GM12878 (cell line): ENCODE results near the gene SRPK2. TPM values are rescaled to one million over a fixed set of nuclear protein-coding genes. Genes with fewer than 3 reads are reported as not detected.
A peak's percentile ranks its signal among the peaks of the same experiment; 100 is the strongest.

Source experiments
- ATAC-seq: fragments of 200-7000 bp; cut with Tn5 transposase; 3 replicates; pipeline ENCODE4 v1.9.1; 2020; ENCODE audit warnings: mild to moderate bottlenecking, moderate library complexity
- BruUV-seq: library from RNA; stranded (reverse); fragments of 400-500 nt; replicated peaks from 2 replicates; lab custom pipeline; 2021; lab: Mats Ljungman, UMichigan
- CTCF ChIA-PET: fragments of 300-600 bp; sonication (Branson Sonifier 250); formaldehyde crosslinking; extraction: SDS; loops from one replicate; lab custom pipeline; 2021; ENCODE audit warnings: inconsistent platforms; lab: Yijun Ruan, JAX
- POLR2A ChIA-PET: fragments of 350-600 bp; formaldehyde crosslinking; extraction: SDS; loops from one replicate; lab custom pipeline; 2021; ENCODE audit warnings: inconsistent platforms; lab: Charles Lee
- RAD21 ChIA-PET: fragments of 300-600 bp; sonication (Branson Sonifier 250); formaldehyde crosslinking; loops from one replicate; lab custom pipeline; 2023; ENCODE audit warnings: antibody characterized with exemption; ENCODE audit not compliant: unreplicated experiment; lab: Charles Lee
- SMC1A ChIA-PET: fragments of 300-600 bp; sonication (Branson Sonifier 250); formaldehyde crosslinking; loops from one replicate; lab custom pipeline; 2023; ENCODE audit not compliant: unreplicated experiment, uncharacterized antibody; lab: Charles Lee
- DNase-seq: peaks from one replicate; pipeline ENCODE4 v3.0.0-alpha.2; 2011; ENCODE audit warnings: low read depth, low spot score
- FAIRE-seq: peaks from 3 replicates; lab custom pipeline; 2011; peaks lifted over from hg19 to GRCh38; lab: Jason Lieb, UNC
- H2AFZ ChIP-seq: 2 replicates; pipeline ENCODE4 v1.6.0; 2011; ENCODE audit warnings: low read depth, low read length, control low read depth; ENCODE audit not compliant: control insufficient read depth
- H3K27ac ChIP-seq: 2 replicates; pipeline ENCODE4 v1.5.1; 2011; ENCODE audit warnings: control low read depth; ENCODE audit not compliant: control insufficient read depth, insufficient read depth
- H3K27me3 ChIP-seq, 2 experiments: replicated peaks in 1 of 2; 2 replicates each; pipeline versions ENCODE4 v1.6.0 to v1.6.1; 2011; ENCODE audit warnings: low read length in 1 of 2; ENCODE audit not compliant: control insufficient read depth in 2 of 2, insufficient read depth in 2 of 2
- H3K36me3 ChIP-seq, 2 experiments: 2 replicates each; pipeline ENCODE4 v1.5.1; 2011; ENCODE audit warnings: low read length in 1 of 2; ENCODE audit not compliant: control insufficient read depth in 2 of 2, insufficient read depth in 2 of 2
- H3K4me1 ChIP-seq: 2 replicates; pipeline ENCODE4 v1.6.1; 2011; ENCODE audit warnings: mild to moderate bottlenecking, low read length, moderate library complexity, mixed read lengths; ENCODE audit not compliant: control insufficient read depth, insufficient read depth
- H3K4me2 ChIP-seq: 2 replicates; pipeline ENCODE4 v1.6.0; 2011; ENCODE audit warnings: control low read depth; ENCODE audit not compliant: control insufficient read depth, insufficient read depth
- H3K4me3 ChIP-seq: fragments of 200-600 bp; sonication (generic); 2 replicates; pipeline ENCODE4 v1.5.1; 2016
- H3K79me2 ChIP-seq: 2 replicates; pipeline ENCODE4 v1.6.0; 2011; ENCODE audit warnings: low read length; ENCODE audit not compliant: control insufficient read depth, insufficient read depth
- H3K9ac ChIP-seq: 2 replicates; pipeline ENCODE4 v1.8.0; 2011; ENCODE audit warnings: low read length, control low read depth, mixed read lengths; ENCODE audit not compliant: control insufficient read depth, insufficient read depth
- H3K9me3 ChIP-seq: replicated peaks from 3 replicates; pipeline ENCODE4 v1.5.1; 2011; ENCODE audit warnings: mild to moderate bottlenecking, low read length; ENCODE audit not compliant: control insufficient read depth, insufficient read depth
- H4K20me1 ChIP-seq: 2 replicates; pipeline ENCODE4 v1.6.0; 2011; ENCODE audit not compliant: control insufficient read depth, insufficient read depth
- BACH1 ChIP-seq: fragments of 450-650 bp; IDR thresholded peaks from 2 replicates; pipeline ENCODE4 v1.6.1; 2017; ENCODE audit warnings: mild to moderate bottlenecking, borderline replicate concordance
- EED ChIP-seq: sonication (generic); IDR thresholded peaks from 2 replicates; pipeline ENCODE4 v1.6.1; 2016; ENCODE audit warnings: antibody characterized with exemption, low read depth
- HDAC6 ChIP-seq: fragments of 200-600 bp; sonication (generic); IDR thresholded peaks from one replicate; pipeline ENCODE4 v1.8.0; 2017; ENCODE audit warnings: antibody characterized with exemption; ENCODE audit not compliant: unreplicated experiment
- IKZF1 ChIP-seq: fragments of 450-650 bp; conservative IDR thresholded peaks from 2 replicates; pipeline ENCODE4 v1.6.1; 2017; ENCODE audit warnings: antibody characterized with exemption, mild to moderate bottlenecking
- KDM1A ChIP-seq: fragments of 200-600 bp; sonication (generic); IDR thresholded peaks from 2 replicates; pipeline ENCODE4 v1.6.1; 2016; ENCODE audit warnings: borderline replicate concordance
- MYC ChIP-seq: IDR thresholded peaks from 2 replicates; pipeline ENCODE4 v1.6.1; 2011; ENCODE audit warnings: mild to moderate bottlenecking, low read length, moderate library complexity, inconsistent platforms; ENCODE audit not compliant: insufficient read depth, insufficient replicate concordance, insufficient read length, severe bottlenecking
- NR2C2 ChIP-seq: IDR thresholded peaks from 2 replicates; pipeline ENCODE4 v1.6.1; 2011; ENCODE audit warnings: borderline replicate concordance, low read depth; ENCODE audit not compliant: control insufficient read depth, insufficient read length
- WGBS: methylation state at CpG from one replicate; pipeline ENCODE4 v1.1.6; 2016; ENCODE audit warnings: low lambda C conversion rate; ENCODE audit not compliant: insufficient replicate concordance, insufficient coverage; ENCODE audit errors: missing lambda C conversion rate; 5-methylcytosine and 5-hydroxymethylcytosine counted together
- in situ Hi-C: fragments of 300-500 bp; cut with MboI; formaldehyde crosslinking; loops from 9 replicates; pipeline ENCODE4 v1.14.3; 2018; ENCODE audit warnings: mixed read lengths
- intact Hi-C: fragments of 100-400 bp; cut with micrococcal nuclease; formaldehyde crosslinking; loops from one replicate; pipeline ENCODE4 v1.14.2; 2022; ENCODE audit not compliant: unreplicated experiment
- polyA plus RNA-seq, 11 experiments: library from polyadenylated mRNA; depleted of rRNA in 4 of 11; unstranded in 6 of 11; stranded (reverse) in 5 of 11; fragments of >200 nt; fragmentation: Nextera tagmentation in 4 of 11; fragmentation: Illumina TruSeq in 1 of 11; extraction: Ambion mirVana in 4 of 11; extraction: Trizol in 1 of 11; gene quantifications; 1 replicate in 1 of 11; 2 replicates in 10 of 11; pipeline versions ENCODE4 v1.2.1 to v1.2.3, GENCODE V29; 2011 to 2016; ENCODE audit warnings: inconsistent platforms in 2 of 11, missing spikeins in 2 of 11, low read depth in 1 of 11
- total RNA-seq, 4 experiments: library from RNA; depleted of rRNA in 3 of 4; stranded (reverse); fragments of >200 nt in 3 of 4; fragmentation: Illumina TruSeq in 1 of 4; extraction: Trizol in 1 of 4; gene quantifications; 2 replicates each; pipeline versions ENCODE4 v1.2.1 to v1.2.3, GENCODE V29; 2013 to 2021
- TF ChIP-seq, protein P1 (sequence below): IDR thresholded peaks from 2 replicates; pipeline ENCODE4 v1.6.1; 2011; ENCODE audit warnings: low read depth, low read length, improper control_type of control experiment, borderline replicate concordance
- TF ChIP-seq, protein P2 (sequence below): fragments of 450-650 bp; conservative IDR thresholded peaks from 2 replicates; pipeline ENCODE4 v1.6.1; 2017; ENCODE audit warnings: mild to moderate bottlenecking, moderate library complexity

Gene SRPK2
- total and polyA plus RNA-seq, 10 of the 15 experiments (the other 5 are each of a cell fraction or from before 2014, with no cell fraction given) = 13.2 to 32.8 (median 24.5) TPM

- WGBS = 14% methylated on average over 10 of the region's 45 CpGs
- ATAC-seq (peak; percentile 49), FAIRE-seq (peak; percentile 89), DNase-seq (no peak)
- Histone ChIP-seq H2AFZ (peak overlapping the region; percentile 83), H3K27me3 (no peaks in the 10 kb centered on the region), H3K9me3 (no peaks in the 10 kb centered on the region), H3K4me1 (0 out of 2 replicates have a peak, but pooled peaks cover 3% of the 10 kb centered on the region), H3K9ac (no peak overlapping the region), H4K20me1 (no peaks in the 10 kb centered on the region), H3K27ac (no peak overlapping the region), H3K79me2 (peaks cover 16% of the 10 kb centered on the region), H3K4me2 (peak overlapping the region; percentile 26; the same call in 1 of the 2 replicates), H3K4me3 (peak overlapping the region; percentile 78), H3K36me3 (no peaks in the 10 kb centered on the region; a peak in 1 of 4 replicates)
- ChIA-PET RAD21 (interaction anchor here (2.8 kb wide), 1 partner anchor 37 kb away, joined by 12 read pairs; no protein-coding TSS in a partner anchor), CTCF (interaction anchor here (1.3 to 1.6 kb wide), 4 partner anchors 9 to 236 kb away, joined by 3 to 4 read pairs (median 3); no protein-coding TSS in a partner anchor), POLR2A (interaction anchor here (2.2 kb wide), 1 partner anchor 12 kb away, joined by 7 read pairs; no protein-coding TSS in a partner anchor), SMC1A (interaction anchor here (0.6 to 1.0 kb wide), 2 partner anchors 44 to 202 kb away, joined by 3 read pairs; no protein-coding TSS in a partner anchor)
- BruUV-seq = no TSS peak
- intact Hi-C loops (loop anchor here (5.0 kb wide), 1 partner anchor 37 kb away; no protein-coding TSS in a partner anchor), in situ Hi-C loops (no loop called here)
- TF ChIP-seq HDAC6 (no peak), MYC (no peak), EED (0 out of 2 replicates have a peak, but pooled peaks have one; percentile 24), BACH1 (0 out of 2 replicates have a peak, but pooled peaks have one; percentile 15), KDM1A (no peak), NR2C2 (no peak), IKZF1 (peak; percentile 47)
- TF ChIP-seq, protein P1, sequence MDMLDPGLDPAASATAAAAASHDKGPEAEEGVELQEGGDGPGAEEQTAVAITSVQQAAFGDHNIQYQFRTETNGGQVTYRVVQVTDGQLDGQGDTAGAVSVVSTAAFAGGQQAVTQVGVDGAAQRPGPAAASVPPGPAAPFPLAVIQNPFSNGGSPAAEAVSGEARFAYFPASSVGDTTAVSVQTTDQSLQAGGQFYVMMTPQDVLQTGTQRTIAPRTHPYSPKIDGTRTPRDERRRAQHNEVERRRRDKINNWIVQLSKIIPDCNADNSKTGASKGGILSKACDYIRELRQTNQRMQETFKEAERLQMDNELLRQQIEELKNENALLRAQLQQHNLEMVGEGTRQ = no peak
- TF ChIP-seq, protein P2, sequence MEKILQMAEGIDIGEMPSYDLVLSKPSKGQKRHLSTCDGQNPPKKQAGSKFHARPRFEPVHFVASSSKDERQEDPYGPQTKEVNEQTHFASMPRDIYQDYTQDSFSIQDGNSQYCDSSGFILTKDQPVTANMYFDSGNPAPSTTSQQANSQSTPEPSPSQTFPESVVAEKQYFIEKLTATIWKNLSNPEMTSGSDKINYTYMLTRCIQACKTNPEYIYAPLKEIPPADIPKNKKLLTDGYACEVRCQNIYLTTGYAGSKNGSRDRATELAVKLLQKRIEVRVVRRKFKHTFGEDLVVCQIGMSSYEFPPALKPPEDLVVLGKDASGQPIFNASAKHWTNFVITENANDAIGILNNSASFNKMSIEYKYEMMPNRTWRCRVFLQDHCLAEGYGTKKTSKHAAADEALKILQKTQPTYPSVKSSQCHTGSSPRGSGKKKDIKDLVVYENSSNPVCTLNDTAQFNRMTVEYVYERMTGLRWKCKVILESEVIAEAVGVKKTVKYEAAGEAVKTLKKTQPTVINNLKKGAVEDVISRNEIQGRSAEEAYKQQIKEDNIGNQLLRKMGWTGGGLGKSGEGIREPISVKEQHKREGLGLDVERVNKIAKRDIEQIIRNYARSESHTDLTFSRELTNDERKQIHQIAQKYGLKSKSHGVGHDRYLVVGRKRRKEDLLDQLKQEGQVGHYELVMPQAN = no peak
Measured at GRCh38 chr7:105389088-105389650, 448 bp upstream of the SRPK2 start.
